Measurements from ENCODE around the gene FUT9.

DNA sequence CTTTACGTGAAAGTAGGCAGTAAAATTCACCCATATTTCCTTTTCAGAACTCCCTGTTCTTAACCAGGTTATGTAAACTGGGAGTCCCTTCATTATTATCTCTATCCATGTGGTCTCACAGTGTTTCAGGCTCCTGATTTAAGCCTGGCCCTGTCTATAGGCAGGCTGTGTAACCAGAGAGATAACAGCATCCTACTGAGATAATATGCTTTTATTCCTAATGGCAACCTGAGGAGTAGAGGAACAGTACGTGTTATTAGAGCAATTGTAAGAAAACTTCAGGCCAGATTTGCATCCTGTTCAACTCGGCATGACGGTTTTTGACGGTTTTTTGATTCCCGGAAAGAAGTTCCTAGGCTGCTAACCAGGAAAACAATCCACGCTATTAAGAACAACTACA is 16.9 kb downstream of the FUT9 start:
- TF ChIP-seq SRF (IDR thresholded peaks at IDR 0.05; ENCODE audit: low read depth, low read length) (no peak), MAX (IDR thresholded peaks at IDR 0.05) (no peak)
